K562 (cell line): Measurements from ENCODE around the gene GCGR. TPM values are rescaled to one million over a fixed set of nuclear protein-coding genes. Genes with fewer than 3 reads are reported as not detected.
A peak's percentile ranks its signal among the peaks of the same experiment; 100 is the strongest.

Experiments
- CREB3L1 ChIP-seq: fragments of 450-650 bp; IDR thresholded peaks from 2 replicates; pipeline ENCODE4 v1.6.1; 2014; ENCODE audit warnings: low read depth, mild to moderate bottlenecking, moderate library complexity, borderline replicate concordance
- GATAD2B ChIP-seq: fragments of 450-650 bp; IDR thresholded peaks from 2 replicates; pipeline ENCODE4 v1.6.1; 2017; ENCODE audit warnings: mild to moderate bottlenecking, borderline replicate concordance
- KDM1A ChIP-seq, 2 experiments: fragments of 450-650 bp; IDR thresholded peaks; 2 replicates each; pipeline ENCODE4 v1.6.1; 2016; ENCODE audit warnings: mild to moderate bottlenecking in 2 of 2
- KHSRP ChIP-seq: fragments of 450-650 bp; IDR thresholded peaks from 2 replicates; pipeline ENCODE4 v1.6.1; 2017
- MTA1 ChIP-seq: fragments of 450-650 bp; IDR thresholded peaks from 2 replicates; pipeline ENCODE4 v1.6.1; 2017; ENCODE audit warnings: borderline replicate concordance
- NEUROD1 ChIP-seq: fragments of 150-350 bp; IDR thresholded peaks from 2 replicates; pipeline ENCODE4 v1.6.1; 2014; ENCODE audit warnings: borderline replicate concordance, low read length, low read depth; ENCODE audit not compliant: partially characterized antibody
- NFRKB ChIP-seq: fragments of 450-650 bp; IDR thresholded peaks from 2 replicates; pipeline ENCODE4 v1.6.1; 2016; ENCODE audit warnings: low read depth
- PATZ1 ChIP-seq: fragments of 250-450 bp; sonication (Bioruptor Pico); IDR thresholded peaks from 2 replicates; pipeline ENCODE4 v1.5.0; 2020; ENCODE audit warnings: mild to moderate bottlenecking, borderline replicate concordance
- RBM15 ChIP-seq: fragments of 200-400 bp; formaldehyde crosslinking; IDR thresholded peaks from 2 replicates; pipeline ENCODE4 v1.6.1; 2018; ENCODE audit warnings: mild to moderate bottlenecking, low read length, moderate library complexity; ENCODE audit not compliant: insufficient read depth
- SPI1 ChIP-seq: IDR thresholded peaks from 2 replicates; pipeline ENCODE4 v1.6.1; 2011; ENCODE audit warnings: low read depth, low read length, control low read depth, borderline replicate concordance
- SRSF9 ChIP-seq: fragments of 200-400 bp; formaldehyde crosslinking; IDR thresholded peaks from 2 replicates; pipeline ENCODE4 v1.6.1; 2017; ENCODE audit warnings: low read depth, low read length, borderline replicate concordance
- TFE3 ChIP-seq: fragments of 450-650 bp; formaldehyde crosslinking; IDR thresholded peaks from 2 replicates; pipeline ENCODE4 v1.4.0; 2020; ENCODE audit warnings: mild to moderate bottlenecking, mixed read lengths
- XRCC3 ChIP-seq: fragments of 450-650 bp; IDR thresholded peaks from 2 replicates; pipeline ENCODE4 v1.6.1; 2017; ENCODE audit warnings: mild to moderate bottlenecking, moderate library complexity
- YY1 ChIP-seq, 3 experiments: IDR thresholded peaks; 2 replicates each; pipeline ENCODE4 v1.6.1; 2011; ENCODE audit warnings: low read length in 2 of 3, mild to moderate bottlenecking in 2 of 3, moderate library complexity in 2 of 3, borderline replicate concordance in 1 of 3, control low read depth in 1 of 3, low read depth in 1 of 3; ENCODE audit not compliant: insufficient read depth in 3 of 3, insufficient replicate concordance in 2 of 3, control insufficient read depth in 1 of 3, insufficient read length in 1 of 3; ENCODE audit errors: extremely low read depth in 1 of 3
- ZNF431 ChIP-seq: sonication (generic); formaldehyde crosslinking; IDR thresholded peaks from 2 replicates; pipeline ENCODE4 v1.8.0; 2022; ENCODE audit warnings: mild to moderate bottlenecking, missing genetic modification reagents
- ZNF655 ChIP-seq: fragments of 250-450 bp; sonication (Bioruptor Pico); IDR thresholded peaks from 2 replicates; pipeline ENCODE4 v1.5.0; 2021
- ZNF717 ChIP-seq: fragments of 250-450 bp; sonication (Bioruptor Pico); IDR thresholded peaks from 2 replicates; pipeline ENCODE4 v1.5.0; 2021
- polyA plus RNA-seq, 8 experiments: library from polyadenylated mRNA; depleted of rRNA in 4 of 8; stranded (reverse) in 5 of 8; unstranded in 3 of 8; fragments of >200 nt; fragmentation: Nextera tagmentation in 2 of 8; fragmentation: Illumina TruSeq in 1 of 8; extraction: Ambion mirVana in 2 of 8; extraction: Trizol in 1 of 8; gene quantifications; 2 replicates each; pipeline versions ENCODE4 v1.2.1 to v1.2.3, GENCODE V29; 2011 to 2014; ENCODE audit warnings: inconsistent platforms in 1 of 8, missing spikeins in 1 of 8
- total RNA-seq, 7 experiments: library from RNA; depleted of rRNA in 6 of 7; stranded (reverse); fragments of >200 nt in 6 of 7; fragmentation: Illumina TruSeq in 2 of 7; extraction: Trizol in 2 of 7; gene quantifications; 2 replicates each; pipeline versions ENCODE4 v1.2.1 to v1.2.3, GENCODE V29; 2011 to 2021; ENCODE audit warnings: low replicate concordance in 1 of 7

GCGR gene
- total and polyA plus RNA-seq, 9 of the 15 experiments (the other 6 are each of a cell fraction or from before 2014, with no cell fraction given), result not detected

- TF ChIP-seq CREB3L1 (peak; percentile 100), SRSF9 (no peak), GATAD2B (no peak), KDM1A (IDR thresholded peaks at IDR 0.05) (no peak), SPI1 (no peak), YY1 (IDR thresholded peaks at IDR 0.05; ENCODE audit: borderline replicate concordance in 1 of 3, control insufficient read depth in 1 of 3, extremely low read depth in 1 of 3, insufficient read depth in 3 of 3, insufficient read length in 1 of 3, insufficient replicate concordance in 2 of 3, low read depth in 1 of 3, low read length in 2 of 3) (peak; percentile 5 to 82 (median 60)), RBM15 (no peak), MTA1 (peak; percentile 80), PATZ1 (CRISPR knock-in tag) (no peak), KHSRP (no peak), ZNF431 (no peak), XRCC3 (no peak), ZNF717 (CRISPR knock-in tag) (no peak), NEUROD1 (peak; percentile 99), TFE3 (CRISPR knock-in tag) (no peak), ZNF655 (no peak), NFRKB (no peak)
These were observed 57.0 kb downstream of the GCGR start (continued) for GRCh38 chr17:81860756-81861568.
